ENCODE data around the gene AASDH.

GRCh38 chr4:56315543-56315942 lies 71.7 kb downstream of the AASDH start:
- no peak for TF ChIP-seq POLR2A (IDR thresholded peaks at IDR 0.05)
- no peak for TF ChIP-seq CTCF (IDR thresholded peaks at IDR 0.05)
